ENCODE data around the gene SMARCAL1. TPM values are rescaled to one million over a fixed set of nuclear protein-coding genes. Genes with fewer than 3 reads are reported as not detected.

The SMARCAL1 gene
- total and polyA plus RNA-seq, 4 donors = 3.4 to 9.3 (median 5.4) TPM

GRCh38 chr2:216405588-216405987 lies 6.7 kb upstream of the SMARCAL1 start:
- no peak overlapping the region for H3K27ac ChIP-seq (ENCODE audit: low read depth in 1 of 2, low read length in 2 of 2)
- no peak overlapping the region for H3K9ac ChIP-seq (ENCODE audit: low read depth in 1 of 2, low read length in 2 of 2)
- TF ChIP-seq FOXA2 (IDR thresholded peaks at IDR 0.05) (no peak), NR2F2 (IDR thresholded peaks at IDR 0.05) (no peak), HNF4A (conservative IDR thresholded peaks at IDR 0.05) (no peak), RAD21 (IDR thresholded peaks at IDR 0.05) (no peak), TAF1 (conservative IDR thresholded peaks at IDR 0.05) (no peak), ATF3 (IDR thresholded peaks at IDR 0.05) (no peak), GABPA (IDR thresholded peaks at IDR 0.05 in 1 of 2, conservative IDR thresholded peaks at IDR 0.05 in 1 of 2) (no peak), EGR1 (IDR thresholded peaks at IDR 0.05; ENCODE audit: low read depth in 2 of 2) (no peak), JUND (IDR thresholded peaks at IDR 0.05) (no peak), FOXA1 (IDR thresholded peaks at IDR 0.05) (no peak), SP1 (IDR thresholded peaks at IDR 0.05) (no peak), HNF4G (IDR thresholded peaks at IDR 0.05) (no peak)
- TF ChIP-seq, protein P1, sequence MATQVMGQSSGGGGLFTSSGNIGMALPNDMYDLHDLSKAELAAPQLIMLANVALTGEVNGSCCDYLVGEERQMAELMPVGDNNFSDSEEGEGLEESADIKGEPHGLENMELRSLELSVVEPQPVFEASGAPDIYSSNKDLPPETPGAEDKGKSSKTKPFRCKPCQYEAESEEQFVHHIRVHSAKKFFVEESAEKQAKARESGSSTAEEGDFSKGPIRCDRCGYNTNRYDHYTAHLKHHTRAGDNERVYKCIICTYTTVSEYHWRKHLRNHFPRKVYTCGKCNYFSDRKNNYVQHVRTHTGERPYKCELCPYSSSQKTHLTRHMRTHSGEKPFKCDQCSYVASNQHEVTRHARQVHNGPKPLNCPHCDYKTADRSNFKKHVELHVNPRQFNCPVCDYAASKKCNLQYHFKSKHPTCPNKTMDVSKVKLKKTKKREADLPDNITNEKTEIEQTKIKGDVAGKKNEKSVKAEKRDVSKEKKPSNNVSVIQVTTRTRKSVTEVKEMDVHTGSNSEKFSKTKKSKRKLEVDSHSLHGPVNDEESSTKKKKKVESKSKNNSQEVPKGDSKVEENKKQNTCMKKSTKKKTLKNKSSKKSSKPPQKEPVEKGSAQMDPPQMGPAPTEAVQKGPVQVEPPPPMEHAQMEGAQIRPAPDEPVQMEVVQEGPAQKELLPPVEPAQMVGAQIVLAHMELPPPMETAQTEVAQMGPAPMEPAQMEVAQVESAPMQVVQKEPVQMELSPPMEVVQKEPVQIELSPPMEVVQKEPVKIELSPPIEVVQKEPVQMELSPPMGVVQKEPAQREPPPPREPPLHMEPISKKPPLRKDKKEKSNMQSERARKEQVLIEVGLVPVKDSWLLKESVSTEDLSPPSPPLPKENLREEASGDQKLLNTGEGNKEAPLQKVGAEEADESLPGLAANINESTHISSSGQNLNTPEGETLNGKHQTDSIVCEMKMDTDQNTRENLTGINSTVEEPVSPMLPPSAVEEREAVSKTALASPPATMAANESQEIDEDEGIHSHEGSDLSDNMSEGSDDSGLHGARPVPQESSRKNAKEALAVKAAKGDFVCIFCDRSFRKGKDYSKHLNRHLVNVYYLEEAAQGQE (IDR thresholded peaks at IDR 0.05) = no peak
- TF ChIP-seq, protein P2, sequence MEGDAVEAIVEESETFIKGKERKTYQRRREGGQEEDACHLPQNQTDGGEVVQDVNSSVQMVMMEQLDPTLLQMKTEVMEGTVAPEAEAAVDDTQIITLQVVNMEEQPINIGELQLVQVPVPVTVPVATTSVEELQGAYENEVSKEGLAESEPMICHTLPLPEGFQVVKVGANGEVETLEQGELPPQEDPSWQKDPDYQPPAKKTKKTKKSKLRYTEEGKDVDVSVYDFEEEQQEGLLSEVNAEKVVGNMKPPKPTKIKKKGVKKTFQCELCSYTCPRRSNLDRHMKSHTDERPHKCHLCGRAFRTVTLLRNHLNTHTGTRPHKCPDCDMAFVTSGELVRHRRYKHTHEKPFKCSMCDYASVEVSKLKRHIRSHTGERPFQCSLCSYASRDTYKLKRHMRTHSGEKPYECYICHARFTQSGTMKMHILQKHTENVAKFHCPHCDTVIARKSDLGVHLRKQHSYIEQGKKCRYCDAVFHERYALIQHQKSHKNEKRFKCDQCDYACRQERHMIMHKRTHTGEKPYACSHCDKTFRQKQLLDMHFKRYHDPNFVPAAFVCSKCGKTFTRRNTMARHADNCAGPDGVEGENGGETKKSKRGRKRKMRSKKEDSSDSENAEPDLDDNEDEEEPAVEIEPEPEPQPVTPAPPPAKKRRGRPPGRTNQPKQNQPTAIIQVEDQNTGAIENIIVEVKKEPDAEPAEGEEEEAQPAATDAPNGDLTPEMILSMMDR (IDR thresholded peaks at IDR 0.05; ENCODE audit: low read depth, low read length, missing input control) = no peak
- no peaks in the 10 kb centered on the region for H3K4me1 ChIP-seq (ENCODE audit: control insufficient read depth in 4 of 4, insufficient read depth in 4 of 4, low read length in 3 of 4)
- no peaks in the 10 kb centered on the region for H3K27me3 ChIP-seq (ENCODE audit: control insufficient read depth in 4 of 4, insufficient read depth in 4 of 4, low read length in 3 of 4)
- no peaks in the 10 kb centered on the region for H3K9me3 ChIP-seq (ENCODE audit: control insufficient read depth in 4 of 4, low read length in 3 of 4)
- no peak overlapping the region for H3K4me3 ChIP-seq (ENCODE audit: low read depth in 1 of 3, low read length in 3 of 3)
- WGBS = 71% methylated on average over 7 of the region's 7 CpGs
- DNase-seq (ENCODE audit: low spot score) = no peak
- H3K36me3 ChIP-seq (ENCODE audit: control insufficient read depth in 4 of 4, insufficient read depth in 3 of 4, low read depth in 1 of 4, low read length in 3 of 4) = no peaks in the 10 kb centered on the region

- WGBS = 71% methylated on average over 3 of the region's 3 CpGs
These were observed 5.5 kb upstream of the SMARCAL1 start for GRCh38 chr2:216406826-216407225.

More at GRCh38 chr2:216406826-216407225, 5.5 kb upstream of the SMARCAL1 start:
- TF ChIP-seq SP1 (IDR thresholded peaks at IDR 0.05) (no peak), ATF3 (IDR thresholded peaks at IDR 0.05) (no peak), HNF4G (IDR thresholded peaks at IDR 0.05) (no peak), TAF1 (conservative IDR thresholded peaks at IDR 0.05) (no peak), JUND (IDR thresholded peaks at IDR 0.05) (no peak), NR2F2 (IDR thresholded peaks at IDR 0.05) (no peak), YY1 (IDR thresholded peaks at IDR 0.05) (no peak), RXRA (IDR thresholded peaks at IDR 0.05) (no peak), RAD21 (IDR thresholded peaks at IDR 0.05) (no peak)
- TF ChIP-seq, protein P1 (IDR thresholded peaks at IDR 0.05) = no peak
- TF ChIP-seq, protein P2 (IDR thresholded peaks at IDR 0.05; ENCODE audit: low read depth, low read length, missing input control) = no peak
- no peak for DNase-seq (ENCODE audit: low spot score)
- Histone ChIP-seq H3K4me1 (ENCODE audit: control insufficient read depth in 4 of 4, insufficient read depth in 4 of 4, low read length in 3 of 4) (peaks cover 0 to under 1% (median under 1%) of the 10 kb centered on the region in 4 donors), H3K9ac (ENCODE audit: low read depth in 1 of 2, low read length in 2 of 2) (no peak overlapping the region), H3K9me3 (ENCODE audit: control insufficient read depth in 4 of 4, low read length in 3 of 4) (no peaks in the 10 kb centered on the region), H3K4me3 (ENCODE audit: low read depth in 1 of 3, low read length in 3 of 3) (no peak overlapping the region), H3K36me3 (ENCODE audit: control insufficient read depth in 4 of 4, insufficient read depth in 3 of 4, low read depth in 1 of 4, low read length in 3 of 4) (no peaks in the 10 kb centered on the region), H3K27ac (ENCODE audit: low read depth in 1 of 2, low read length in 2 of 2) (no peak overlapping the region), H3K27me3 (ENCODE audit: control insufficient read depth in 4 of 4, insufficient read depth in 4 of 4, low read length in 3 of 4) (no peaks in the 10 kb centered on the region)

Measured in liver (tissue), 9 donors.